K562 (cell line): ENCODE measurements around the gene PTPRE. TPM values are rescaled to one million over a fixed set of nuclear protein-coding genes. Genes with fewer than 3 reads are reported as not detected.

Source experiments
- ATAC-seq: fragments of 200-7000 bp; cut with Tn5 transposase; 3 replicates; pipeline ENCODE4 v1.9.1; 2020; ENCODE audit warnings: moderate library complexity
- BruUV-seq: library from RNA; stranded (reverse); fragments of 400-500 nt; replicated peaks from 2 replicates; lab custom pipeline; 2021; lab: Mats Ljungman, UMichigan
- CTCF ChIA-PET: fragments of 300-600 bp; formaldehyde crosslinking; extraction: SDS; loops from one replicate; lab custom pipeline; 2021; ENCODE audit warnings: low intra/inter-chr PET ratio; lab: Yijun Ruan, JAX
- POLR2A ChIA-PET: fragments of 300-600, 350-650 bp; sonication (Branson Sonifier 250); formaldehyde crosslinking; extraction: SDS; loops from one replicate; lab custom pipeline; 2021; ENCODE audit warnings: antibody characterized with exemption, inconsistent platforms; lab: Yijun Ruan, JAX
- DNase-seq, 4 experiments: peaks; one replicate each; pipeline versions ENCODE4 v3.0.0 to v3.0.0-alpha.2; 2011 to 2018; ENCODE audit warnings: low spot score in 3 of 4, mixed read lengths in 3 of 4; ENCODE audit errors: extremely low read depth in 1 of 4
- FAIRE-seq: peaks from 2 replicates; lab custom pipeline; 2011; peaks lifted over from hg19 to GRCh38; lab: Jason Lieb, UNC
- H2AFZ ChIP-seq: 2 replicates; pipeline ENCODE4 v1.6.0; 2011; ENCODE audit warnings: low read depth, low read length, control low read depth, inconsistent platforms
- H3K27ac ChIP-seq: fragments of 200-600 bp; 3 replicates; pipeline ENCODE4 v1.8.0; 2011; ENCODE audit warnings: low read depth, mild to moderate bottlenecking, control low read depth, inconsistent platforms, low read length, moderate library complexity, mixed read lengths; ENCODE audit errors: extremely low read depth
- H3K27me3 ChIP-seq, 2 experiments: fragments of 300-600 bp in 1 of 2; 2 replicates in 1 of 2; 3 replicates in 1 of 2; pipeline versions ENCODE4 v1.6.0 to v1.8.0; 2011; ENCODE audit warnings: inconsistent platforms in 2 of 2, low read length in 2 of 2, mild to moderate bottlenecking in 1 of 2, mixed read lengths in 1 of 2, moderate library complexity in 1 of 2; ENCODE audit not compliant: control insufficient read depth in 2 of 2, insufficient read depth in 2 of 2
- H3K36me3 ChIP-seq: fragments of 300-600 bp; 3 replicates; pipeline ENCODE4 v1.8.0; 2011; ENCODE audit warnings: mild to moderate bottlenecking, low read length, inconsistent platforms; ENCODE audit not compliant: control insufficient read depth, insufficient read depth
- H3K4me1 ChIP-seq, 2 experiments: fragments of 200-600 bp in 1 of 2; replicated peaks in 1 of 2; 2 replicates in 1 of 2; 3 replicates in 1 of 2; pipeline versions ENCODE4 v1.5.1 to v1.8.0; 2011; ENCODE audit warnings: inconsistent platforms in 2 of 2, low read length in 2 of 2, mild to moderate bottlenecking in 1 of 2, mixed read lengths in 1 of 2, moderate library complexity in 1 of 2; ENCODE audit not compliant: control insufficient read depth in 2 of 2, insufficient read depth in 2 of 2
- H3K4me2 ChIP-seq: 2 replicates; pipeline ENCODE4 v1.6.1; 2011; ENCODE audit warnings: low read length, control low read depth, inconsistent platforms, mixed read lengths; ENCODE audit not compliant: insufficient read depth
- H3K4me3 ChIP-seq: fragments of 200-600 bp; sonication (generic), shearing (Covaris generic); 2 replicates; pipeline ENCODE4 v1.5.1; 2016; ENCODE audit warnings: control low read depth, inconsistent platforms
- H3K79me2 ChIP-seq: fragments of 200-600 bp; 3 replicates; pipeline ENCODE4 v1.8.0; 2011; ENCODE audit warnings: low read length, inconsistent platforms; ENCODE audit not compliant: control insufficient read depth, insufficient read depth
- H3K9ac ChIP-seq, 2 experiments: 2 replicates each; pipeline versions ENCODE4 v1.6.0 to v1.6.1; 2011; ENCODE audit warnings: low read depth in 2 of 2, low read length in 2 of 2, control low read depth in 1 of 2, inconsistent platforms in 1 of 2, mild to moderate bottlenecking in 1 of 2, mixed read lengths in 1 of 2; ENCODE audit not compliant: insufficient read depth in 1 of 2
- H3K9me1 ChIP-seq: one replicate; pipeline ENCODE4 v1.6.0; 2011; ENCODE audit warnings: inconsistent platforms, mild to moderate bottlenecking, low read length, moderate library complexity; ENCODE audit not compliant: control insufficient read depth, insufficient read depth
- H3K9me3 ChIP-seq: replicated peaks from 2 replicates; pipeline ENCODE4 v1.5.1; 2011; ENCODE audit warnings: low read depth, low read length, inconsistent platforms; ENCODE audit not compliant: control insufficient read depth, insufficient read depth
- H4K20me1 ChIP-seq: replicated peaks from 2 replicates; pipeline ENCODE4 v1.6.1; 2011; ENCODE audit warnings: low read length, inconsistent platforms, mixed read lengths; ENCODE audit not compliant: control insufficient read depth, insufficient read depth
- MIER1 ChIP-seq: fragments of 450-650 bp; IDR thresholded peaks from 2 replicates; pipeline ENCODE4 v1.6.1; 2016; ENCODE audit warnings: antibody characterized with exemption, mild to moderate bottlenecking, low read depth
- POLR3G ChIP-seq: IDR thresholded peaks from 2 replicates; pipeline ENCODE4 v1.6.1; 2011; ENCODE audit not compliant: insufficient read length, insufficient replicate concordance; ENCODE audit errors: extremely low read depth
- POU5F1 ChIP-seq: fragments of 150-350 bp; IDR thresholded peaks from 2 replicates; pipeline ENCODE4 v1.6.1; 2014; ENCODE audit warnings: borderline replicate concordance, low read length, low read depth, mild to moderate bottlenecking; ENCODE audit not compliant: partially characterized antibody
- RBM34 ChIP-seq: fragments of 200-400 bp; formaldehyde crosslinking; IDR thresholded peaks from 2 replicates; pipeline ENCODE4 v1.6.1; 2018; ENCODE audit warnings: low read length, borderline replicate concordance; ENCODE audit not compliant: insufficient read depth
- RFX5 ChIP-seq: IDR thresholded peaks from 2 replicates; pipeline ENCODE4 v1.6.1; 2011; ENCODE audit warnings: low read depth, mild to moderate bottlenecking, improper control_type of control experiment, low read length
- TSHZ1 ChIP-seq: fragments of 250-450 bp; sonication (Bioruptor Pico); IDR thresholded peaks from 2 replicates; pipeline ENCODE4 v1.4.0; 2020; ENCODE audit warnings: mild to moderate bottlenecking, moderate library complexity
- ZNF239 ChIP-seq: fragments of 250-450 bp; sonication (Bioruptor Pico); IDR thresholded peaks from 2 replicates; pipeline ENCODE4 v1.4.0; 2020; ENCODE audit warnings: mild to moderate bottlenecking
- ZNF583 ChIP-seq: fragments of 250-450 bp; sonication (Bioruptor Pico); IDR thresholded peaks from 2 replicates; pipeline ENCODE4 v1.4.0; 2020
- ZNF644 ChIP-seq: fragments of 200-800 bp; sonication (Bioruptor generic); IDR thresholded peaks from 2 replicates; pipeline ENCODE4 v1.6.1; 2016; ENCODE audit warnings: low read depth, missing genetic modification characterization, missing compliant biosample characterization
- WGBS: fragments of 100-300 bp; shearing (Covaris generic); methylation state at CpG from one replicate; pipeline ENCODE4 v1.1.6; 2016; ENCODE audit warnings: low coverage, mixed read lengths; ENCODE audit not compliant: insufficient coverage; ENCODE audit errors: missing lambda C conversion rate; 5-methylcytosine and 5-hydroxymethylcytosine counted together
- in situ Hi-C: fragments of 300-500 bp; cut with MboI; formaldehyde crosslinking; loops from 4 replicates; pipeline ENCODE4 v1.15.0; 2018; ENCODE audit warnings: inconsistent platforms, mixed read lengths
- intact Hi-C: fragments of 100-400 bp; cut with micrococcal nuclease; formaldehyde crosslinking; loops from 2 replicates; pipeline ENCODE4 v1.14.2; 2022
- polyA plus RNA-seq, 8 experiments: library from polyadenylated mRNA; depleted of rRNA in 4 of 8; stranded (reverse) in 5 of 8; unstranded in 3 of 8; fragments of >200 nt; fragmentation: Nextera tagmentation in 2 of 8; fragmentation: Illumina TruSeq in 1 of 8; extraction: Ambion mirVana in 2 of 8; extraction: Trizol in 1 of 8; gene quantifications; 2 replicates each; pipeline versions ENCODE4 v1.2.1 to v1.2.3, GENCODE V29; 2011 to 2014; ENCODE audit warnings: inconsistent platforms in 1 of 8, missing spikeins in 1 of 8
- total RNA-seq, 7 experiments: library from RNA; depleted of rRNA in 6 of 7; stranded (reverse); fragments of >200 nt in 6 of 7; fragmentation: Illumina TruSeq in 2 of 7; extraction: Trizol in 2 of 7; gene quantifications; 2 replicates each; pipeline versions ENCODE4 v1.2.1 to v1.2.3, GENCODE V29; 2011 to 2021; ENCODE audit warnings: low replicate concordance in 1 of 7
- TF ChIP-seq, protein P1 (sequence below): fragments of 450-650 bp; IDR thresholded peaks from 2 replicates; pipeline ENCODE4 v1.6.1; 2018; ENCODE audit not compliant: partially characterized antibody

PTPRE gene
- total and polyA plus RNA-seq, 9 of the 15 experiments (the other 6 are each of a cell fraction or from before 2014, with no cell fraction given) = 0.01 to 0.13 (median 0.04) TPM; not detected in 4

GRCh38 chr10:128056303-128057050, 149.6 kb downstream of the PTPRE start:
- H3K4me2 ChIP-seq = no peak overlapping the region
- no peak overlapping the region for H3K27ac ChIP-seq
- no peak for ATAC-seq
- H4K20me1 ChIP-seq = no peaks in the 10 kb centered on the region
- intact Hi-C loops = no loop called here
- H3K9me1 ChIP-seq = no peaks in the 10 kb centered on the region
- H3K9ac ChIP-seq = no peak overlapping the region
- no peak overlapping the region for H3K4me3 ChIP-seq
- POLR2A ChIA-PET = interaction anchor here (0.6 kb wide), 1 partner anchor 21 kb away, joined by 3 read pairs; no protein-coding TSS in a partner anchor
- CTCF ChIA-PET = no interaction called here
- in situ Hi-C loops = no loop called here
- H3K27me3 ChIP-seq = peaks cover 0 to 40% of the 10 kb centered on the region in 2 experiments; a peak in 3 of 5 replicates
- DNase-seq = no peak
- BruUV-seq = no TSS peak
- WGBS = 1% methylated on average over 17 of the region's 17 CpGs
- H3K9me3 ChIP-seq = no peaks in the 10 kb centered on the region
- H3K79me2 ChIP-seq = no peaks in the 10 kb centered on the region
- no peak overlapping the region for H2AFZ ChIP-seq
- no peak for FAIRE-seq
- H3K36me3 ChIP-seq = no peaks in the 10 kb centered on the region
- H3K4me1 ChIP-seq = no peaks in the 10 kb centered on the region
- no peak for TF ChIP-seq ZNF583
- no peak for TF ChIP-seq RBM34
- TF ChIP-seq POU5F1 = no peak
- no peak for TF ChIP-seq ZNF644 (tag)
- no peak for TF ChIP-seq ZNF239 (CRISPR knock-in tag)
- TF ChIP-seq, protein P1, sequence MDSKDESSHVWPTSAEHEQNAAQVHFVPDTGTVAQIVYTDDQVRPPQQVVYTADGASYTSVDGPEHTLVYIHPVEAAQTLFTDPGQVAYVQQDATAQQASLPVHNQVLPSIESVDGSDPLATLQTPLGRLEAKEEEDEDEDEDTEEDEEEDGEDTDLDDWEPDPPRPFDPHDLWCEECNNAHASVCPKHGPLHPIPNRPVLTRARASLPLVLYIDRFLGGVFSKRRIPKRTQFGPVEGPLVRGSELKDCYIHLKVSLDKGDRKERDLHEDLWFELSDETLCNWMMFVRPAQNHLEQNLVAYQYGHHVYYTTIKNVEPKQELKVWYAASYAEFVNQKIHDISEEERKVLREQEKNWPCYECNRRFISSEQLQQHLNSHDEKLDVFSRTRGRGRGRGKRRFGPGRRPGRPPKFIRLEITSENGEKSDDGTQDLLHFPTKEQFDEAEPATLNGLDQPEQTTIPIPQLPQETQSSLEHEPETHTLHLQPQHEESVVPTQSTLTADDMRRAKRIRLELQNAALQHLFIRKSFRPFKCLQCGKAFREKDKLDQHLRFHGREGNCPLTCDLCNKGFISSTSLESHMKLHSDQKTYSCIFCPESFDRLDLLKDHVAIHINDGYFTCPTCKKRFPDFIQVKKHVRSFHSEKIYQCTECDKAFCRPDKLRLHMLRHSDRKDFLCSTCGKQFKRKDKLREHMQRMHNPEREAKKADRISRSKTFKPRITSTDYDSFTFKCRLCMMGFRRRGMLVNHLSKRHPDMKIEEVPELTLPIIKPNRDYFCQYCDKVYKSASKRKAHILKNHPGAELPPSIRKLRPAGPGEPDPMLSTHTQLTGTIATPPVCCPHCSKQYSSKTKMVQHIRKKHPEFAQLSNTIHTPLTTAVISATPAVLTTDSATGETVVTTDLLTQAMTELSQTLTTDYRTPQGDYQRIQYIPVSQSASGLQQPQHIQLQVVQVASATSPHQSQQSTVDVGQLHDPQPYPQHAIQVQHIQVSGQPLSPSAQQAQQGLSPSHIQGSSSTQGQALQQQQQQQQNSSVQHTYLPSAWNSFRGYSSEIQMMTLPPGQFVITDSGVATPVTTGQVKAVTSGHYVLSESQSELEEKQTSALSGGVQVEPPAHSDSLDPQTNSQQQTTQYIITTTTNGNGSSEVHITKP = no peak
- no peak for TF ChIP-seq MIER1
- no peak for TF ChIP-seq TSHZ1
- no peak for TF ChIP-seq RFX5
- TF ChIP-seq POLR3G = no peak
